ENCODE measurements around the gene MSI1. TPM values are rescaled to one million over a fixed set of nuclear protein-coding genes. Genes with fewer than 3 reads are reported as not detected.

MSI1 gene
- polyA plus RNA-seq, 4 donors = 0.54 to 10.8 (median 3.5) TPM

DNA sequence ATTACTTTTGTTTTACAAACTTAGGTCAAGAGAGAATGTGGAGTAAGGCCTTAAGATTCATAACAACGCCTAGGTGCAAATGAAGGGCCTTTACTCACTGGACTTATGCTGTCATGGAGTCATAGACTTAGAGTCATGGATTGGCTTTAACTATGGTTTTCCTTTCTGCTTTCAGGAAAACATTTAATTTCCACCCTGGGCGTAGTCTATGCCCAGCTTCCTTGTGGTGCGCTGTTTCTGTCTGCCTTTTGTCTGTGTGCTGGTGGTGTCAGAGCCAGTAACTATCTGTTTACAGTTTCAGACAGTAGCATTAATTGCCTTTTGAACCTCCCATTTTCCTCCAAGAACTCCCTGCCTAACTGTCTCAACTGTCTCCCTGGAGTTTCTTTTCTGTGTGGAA, 37.1 kb upstream of the MSI1 start:
- 63 to 85% (median 81%) methylated on average over 3 of the region's 3 CpGs for WGBS, 3 donors
- DNase-seq (no peak), FAIRE-seq (no peak)
- H3K36me3 ChIP-seq (ENCODE audit: control insufficient read depth in 3 of 3, insufficient read depth in 2 of 3, low read depth in 1 of 3, low read length in 3 of 3) = no peaks in the 10 kb centered on the region
- H3K9me3 ChIP-seq (ENCODE audit: control insufficient read depth in 2 of 2, insufficient read depth in 1 of 2, low read depth in 1 of 2, low read length in 1 of 2) = no peaks in the 10 kb centered on the region
- peaks cover 0 to 2% (median 0%) of the 10 kb centered on the region in 3 donors for H3K27me3 ChIP-seq (ENCODE audit: control insufficient read depth in 3 of 3, insufficient read depth in 3 of 3, low read length in 3 of 3)
- H3K4me1 ChIP-seq (ENCODE audit: control insufficient read depth in 3 of 3, insufficient read depth in 2 of 3, low read depth in 1 of 3, low read length in 2 of 3) = no peaks in the 10 kb centered on the region
- no peak overlapping the region for H3K27ac ChIP-seq (ENCODE audit: low read depth in 1 of 3, low read length in 2 of 3)
- H3K4me3 ChIP-seq (ENCODE audit: low read depth in 1 of 3, low read length in 3 of 3) = no peak overlapping the region

DNA sequence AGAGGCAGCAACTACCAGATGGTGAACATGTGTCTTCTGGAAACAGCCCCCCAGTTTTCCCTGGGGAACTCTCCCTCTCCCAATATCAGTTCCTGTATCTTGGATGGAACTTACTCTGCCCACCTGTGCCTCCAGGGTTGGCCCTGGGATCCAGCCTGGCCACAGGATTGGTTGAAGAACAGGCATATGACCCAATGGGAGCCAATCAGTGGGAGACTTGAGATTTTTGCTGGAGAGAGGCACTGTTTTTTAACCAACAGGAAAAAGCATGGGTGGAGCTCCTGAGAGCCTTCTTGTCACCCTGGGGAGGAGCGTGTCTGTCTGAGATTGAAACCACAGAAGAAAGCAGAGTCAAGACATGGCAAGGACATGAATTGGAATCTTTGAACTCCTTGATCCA, 35.3 kb upstream of the MSI1 start:
- 66 to 100% (median 80%) methylated on average over 1 of the region's 1 CpG for WGBS, 3 donors
- Histone ChIP-seq H3K27me3 (ENCODE audit: control insufficient read depth in 3 of 3, insufficient read depth in 3 of 3, low read length in 3 of 3) (peaks cover 0 to 4% (median 0%) of the 10 kb centered on the region in 3 donors), H3K36me3 (ENCODE audit: control insufficient read depth in 3 of 3, insufficient read depth in 2 of 3, low read depth in 1 of 3, low read length in 3 of 3) (no peaks in the 10 kb centered on the region), H3K27ac (ENCODE audit: low read depth in 1 of 3, low read length in 2 of 3) (no peak overlapping the region), H3K9me3 (ENCODE audit: control insufficient read depth in 2 of 2, insufficient read depth in 1 of 2, low read depth in 1 of 2, low read length in 1 of 2) (no peaks in the 10 kb centered on the region), H3K4me1 (ENCODE audit: control insufficient read depth in 3 of 3, insufficient read depth in 2 of 3, low read depth in 1 of 3, low read length in 2 of 3) (no peaks in the 10 kb centered on the region), H3K4me3 (ENCODE audit: low read depth in 1 of 3, low read length in 3 of 3) (no peak overlapping the region)
- no peak for FAIRE-seq
- DNase-seq = no peak

DNA sequence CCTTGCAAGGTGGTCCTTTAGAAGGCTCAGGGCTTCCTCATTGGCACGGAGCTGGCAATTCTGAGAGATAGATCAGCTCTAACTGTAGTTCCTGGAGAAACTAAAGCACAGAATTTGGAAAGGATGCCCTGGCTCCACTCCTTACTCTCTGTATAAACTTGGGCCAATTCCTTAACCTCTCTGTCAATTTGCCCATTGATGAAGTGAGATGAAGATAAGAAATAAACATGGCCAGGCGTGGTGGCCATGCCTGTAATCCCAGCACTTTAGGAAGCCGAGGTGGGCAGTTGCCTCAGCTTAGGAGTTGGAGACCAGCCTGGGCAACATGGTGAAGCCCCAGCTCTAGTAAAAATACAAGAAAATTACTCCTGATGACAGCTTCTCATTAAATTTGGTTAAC, 34.9 kb upstream of the MSI1 start:
- H3K9me3 ChIP-seq (ENCODE audit: control insufficient read depth in 2 of 2, insufficient read depth in 1 of 2, low read depth in 1 of 2, low read length in 1 of 2) = no peaks in the 10 kb centered on the region
- FAIRE-seq = no peak
- DNase-seq = no peak
- no peak overlapping the region for H3K27ac ChIP-seq (ENCODE audit: low read depth in 1 of 3, low read length in 2 of 3)
- WGBS, 3 donors = 75 to 80% (median 76%) methylated on average over 3 of the region's 3 CpGs
- H3K4me3 ChIP-seq (ENCODE audit: low read depth in 1 of 3, low read length in 3 of 3) = no peak overlapping the region
- no peaks in the 10 kb centered on the region for H3K4me1 ChIP-seq (ENCODE audit: control insufficient read depth in 3 of 3, insufficient read depth in 2 of 3, low read depth in 1 of 3, low read length in 2 of 3)
- no peaks in the 10 kb centered on the region for H3K36me3 ChIP-seq (ENCODE audit: control insufficient read depth in 3 of 3, insufficient read depth in 2 of 3, low read depth in 1 of 3, low read length in 3 of 3)
- peaks cover 0 to 4% (median 0%) of the 10 kb centered on the region in 3 donors for H3K27me3 ChIP-seq (ENCODE audit: control insufficient read depth in 3 of 3, insufficient read depth in 3 of 3, low read length in 3 of 3)

DNA sequence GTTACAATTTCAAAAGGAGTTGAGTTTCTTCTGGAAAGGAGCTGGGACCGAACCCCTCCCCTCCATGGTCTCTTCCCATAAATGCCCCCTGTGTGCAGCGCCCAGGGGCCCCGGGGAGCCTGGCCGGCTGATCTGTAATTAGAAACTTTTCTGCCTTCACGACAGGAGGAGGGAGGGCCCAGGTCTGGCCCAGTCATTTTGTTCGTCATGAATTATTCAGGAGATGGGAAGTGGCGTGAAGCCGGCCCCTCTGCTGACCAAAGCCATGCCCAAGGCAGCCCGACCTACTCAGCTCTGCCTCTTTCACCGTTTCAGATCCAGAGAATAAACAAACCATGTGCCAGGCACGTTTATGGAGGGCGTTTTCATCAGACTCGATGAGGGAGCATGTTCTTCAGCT, 33.3 kb upstream of the MSI1 start:
- H3K36me3 ChIP-seq (ENCODE audit: control insufficient read depth in 3 of 3, insufficient read depth in 2 of 3, low read depth in 1 of 3, low read length in 3 of 3) = no peaks in the 10 kb centered on the region
- WGBS, 3 donors = 40 to 57% (median 52%) methylated on average over 13 of the region's 13 CpGs
- H3K4me3 ChIP-seq (ENCODE audit: low read depth in 1 of 3, low read length in 3 of 3) = no peak overlapping the region
- DNase-seq = no peak
- FAIRE-seq = no peak
- H3K4me1 ChIP-seq (ENCODE audit: control insufficient read depth in 3 of 3, insufficient read depth in 2 of 3, low read depth in 1 of 3, low read length in 2 of 3) = peaks cover 0 to 4% (median 0%) of the 10 kb centered on the region in 3 donors
- H3K27ac ChIP-seq (ENCODE audit: low read depth in 1 of 3, low read length in 2 of 3) = no peak overlapping the region
- H3K27me3 ChIP-seq (ENCODE audit: control insufficient read depth in 3 of 3, insufficient read depth in 3 of 3, low read length in 3 of 3) = peaks cover 0 to 6% (median 4%) of the 10 kb centered on the region in 3 donors
- H3K9me3 ChIP-seq (ENCODE audit: control insufficient read depth in 2 of 2, insufficient read depth in 1 of 2, low read depth in 1 of 2, low read length in 1 of 2) = no peaks in the 10 kb centered on the region

DNA sequence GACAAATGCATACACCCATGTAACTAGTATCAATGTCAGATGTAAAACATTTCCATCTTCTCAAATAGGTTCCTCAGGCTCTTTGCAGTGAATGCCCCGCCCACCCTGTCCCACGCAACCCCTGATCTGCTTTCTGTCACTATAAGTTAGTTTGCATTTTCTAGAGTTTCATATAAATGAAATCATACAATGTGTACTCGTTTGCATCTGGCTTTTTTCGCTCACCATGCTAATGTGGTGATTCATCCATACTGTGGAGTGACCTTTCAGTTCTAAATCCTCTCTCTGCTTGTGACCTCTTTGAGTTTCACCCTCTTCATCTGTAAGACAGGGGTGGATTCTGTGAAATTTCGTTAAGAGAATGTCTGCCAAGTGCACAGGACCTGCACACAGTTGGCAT, 30.6 kb upstream of the MSI1 start:
- H3K36me3 ChIP-seq (ENCODE audit: control insufficient read depth in 3 of 3, insufficient read depth in 2 of 3, low read depth in 1 of 3, low read length in 3 of 3) = no peaks in the 10 kb centered on the region
- FAIRE-seq (no peak), DNase-seq (no peak)
- peaks cover 0 to 6% (median 4%) of the 10 kb centered on the region in 3 donors for H3K27me3 ChIP-seq (ENCODE audit: control insufficient read depth in 3 of 3, insufficient read depth in 3 of 3, low read length in 3 of 3)
- H3K27ac ChIP-seq (ENCODE audit: low read depth in 1 of 3, low read length in 2 of 3) = no peak overlapping the region
- H3K4me1 ChIP-seq (ENCODE audit: control insufficient read depth in 3 of 3, insufficient read depth in 2 of 3, low read depth in 1 of 3, low read length in 2 of 3) = peaks cover 0 to 4% (median 0%) of the 10 kb centered on the region in 3 donors
- 60 to 73% (median 65%) methylated on average over 5 of the region's 5 CpGs for WGBS, 3 donors
- no peaks in the 10 kb centered on the region for H3K9me3 ChIP-seq (ENCODE audit: control insufficient read depth in 2 of 2, insufficient read depth in 1 of 2, low read depth in 1 of 2, low read length in 1 of 2)
- H3K4me3 ChIP-seq (ENCODE audit: low read depth in 1 of 3, low read length in 3 of 3) = no peak overlapping the region

DNA sequence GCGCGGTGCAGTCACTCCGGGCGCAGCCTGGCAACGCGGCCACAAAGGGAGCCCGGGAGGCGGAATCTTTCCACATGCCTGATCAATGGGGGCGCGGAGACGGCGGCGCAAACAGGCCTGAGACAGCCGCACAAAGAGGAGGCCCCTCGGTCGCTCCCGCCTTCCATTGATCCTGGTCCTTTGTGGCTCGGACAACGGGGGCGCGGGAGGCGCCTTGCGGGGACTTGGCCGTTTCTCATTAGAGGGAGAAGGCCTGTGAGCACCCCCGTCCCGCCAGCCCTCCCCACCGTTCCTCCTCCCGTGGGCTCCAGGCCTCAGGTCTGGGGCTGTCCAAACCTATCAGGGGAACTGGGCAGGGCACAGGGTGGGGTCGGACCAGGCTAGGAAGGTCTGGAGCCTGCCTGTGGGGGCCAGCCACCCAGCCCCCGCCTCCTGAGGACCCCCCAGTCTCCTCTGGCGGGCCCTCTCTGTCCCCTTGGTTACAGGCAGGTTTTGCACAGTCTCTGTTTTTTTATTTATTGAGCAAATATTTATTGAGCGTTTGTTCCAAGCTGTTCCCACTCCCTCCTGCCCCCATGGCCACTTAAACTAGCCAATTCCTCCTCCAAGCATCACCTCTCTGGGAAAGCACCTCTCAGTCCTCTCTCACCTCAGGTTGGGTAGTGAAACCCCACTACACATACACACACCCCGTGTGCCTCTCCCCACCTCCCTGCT, 29.0 kb upstream of the MSI1 start:
- 62 to 76% (median 69%) methylated on average over 32 to 33 of the region's 33 CpGs for WGBS, 3 donors
- Histone ChIP-seq H3K9me3 (ENCODE audit: control insufficient read depth in 2 of 2, insufficient read depth in 1 of 2, low read depth in 1 of 2, low read length in 1 of 2) (no peaks in the 10 kb centered on the region), H3K4me3 (ENCODE audit: low read depth in 1 of 3, low read length in 3 of 3) (peak overlapping the region in 1 of 3 donors; percentile 22), H3K36me3 (ENCODE audit: control insufficient read depth in 3 of 3, insufficient read depth in 2 of 3, low read depth in 1 of 3, low read length in 3 of 3) (no peaks in the 10 kb centered on the region), H3K4me1 (ENCODE audit: control insufficient read depth in 3 of 3, insufficient read depth in 2 of 3, low read depth in 1 of 3, low read length in 2 of 3) (peaks cover 0 to 4% (median 0%) of the 10 kb centered on the region in 3 donors), H3K27me3 (ENCODE audit: control insufficient read depth in 3 of 3, insufficient read depth in 3 of 3, low read length in 3 of 3) (peaks cover 0 to 6% (median 2%) of the 10 kb centered on the region in 3 donors), H3K27ac (ENCODE audit: low read depth in 1 of 3, low read length in 2 of 3) (no peak overlapping the region)
- no peak for FAIRE-seq
- DNase-seq = no peak

DNA sequence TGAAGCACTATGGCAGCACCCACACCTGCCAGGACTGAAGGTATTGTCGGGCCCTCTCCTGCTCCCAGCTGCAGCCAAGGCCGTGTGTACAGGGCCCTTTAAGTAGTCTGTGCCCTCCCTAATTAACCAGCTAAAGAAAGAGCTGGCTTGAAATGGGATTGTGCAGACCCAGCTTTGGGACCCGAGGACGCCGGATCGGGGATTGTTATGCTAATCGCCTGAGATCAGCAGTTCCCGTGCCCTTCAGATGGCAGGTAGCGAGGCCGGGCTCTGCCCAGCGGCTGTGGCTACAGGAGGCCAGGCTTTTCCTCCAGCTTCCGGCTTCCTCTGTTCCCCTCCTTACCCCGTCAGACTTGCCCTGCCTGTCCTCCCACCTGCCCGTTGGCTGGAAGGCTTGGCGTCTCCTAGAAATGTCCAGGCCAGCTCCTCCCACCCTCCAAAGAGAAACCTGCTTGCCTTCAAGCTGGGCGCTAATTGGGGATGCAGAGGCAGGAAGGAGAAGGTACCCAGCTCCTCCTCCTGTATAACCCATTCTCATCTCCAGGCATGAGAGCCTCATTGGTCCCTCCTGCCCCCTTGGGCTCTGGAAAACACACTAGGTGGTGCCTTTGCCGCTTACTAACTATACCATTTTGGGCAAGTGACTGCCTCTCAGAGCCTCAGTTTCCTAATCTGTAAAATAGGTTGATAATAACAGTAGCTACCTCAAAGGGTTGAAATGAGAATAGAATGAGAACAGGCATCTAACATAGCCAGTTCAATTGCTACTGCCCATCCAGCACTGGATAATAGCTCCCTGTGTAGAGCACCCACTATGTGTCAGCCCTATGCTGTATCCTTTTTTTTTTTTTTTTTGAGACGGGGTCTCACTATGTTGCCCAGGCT, 25.8 kb upstream of the MSI1 start:
- WGBS, 3 donors = 18 to 25% (median 19%) methylated on average over 17 to 18 of the region's 18 CpGs
- H3K36me3 ChIP-seq (ENCODE audit: control insufficient read depth in 3 of 3, insufficient read depth in 2 of 3, low read depth in 1 of 3, low read length in 3 of 3) = no peaks in the 10 kb centered on the region
- no peak for FAIRE-seq
- H3K27ac ChIP-seq (ENCODE audit: low read depth in 1 of 3, low read length in 2 of 3) = peak overlapping the region in 2 of 3 donors; percentile 21 to 69
- peaks cover 0 to 4% (median 0%) of the 10 kb centered on the region in 3 donors for H3K4me1 ChIP-seq (ENCODE audit: control insufficient read depth in 3 of 3, insufficient read depth in 2 of 3, low read depth in 1 of 3, low read length in 2 of 3)
- H3K9me3 ChIP-seq (ENCODE audit: control insufficient read depth in 2 of 2, insufficient read depth in 1 of 2, low read depth in 1 of 2, low read length in 1 of 2) = no peaks in the 10 kb centered on the region
- H3K4me3 ChIP-seq (ENCODE audit: low read depth in 1 of 3, low read length in 3 of 3) = no peak overlapping the region
- H3K27me3 ChIP-seq (ENCODE audit: control insufficient read depth in 3 of 3, insufficient read depth in 3 of 3, low read length in 3 of 3) = peaks cover 0 to 6% (median under 1%) of the 10 kb centered on the region in 3 donors
- peak; percentile 68 to 74 for DNase-seq

DNA sequence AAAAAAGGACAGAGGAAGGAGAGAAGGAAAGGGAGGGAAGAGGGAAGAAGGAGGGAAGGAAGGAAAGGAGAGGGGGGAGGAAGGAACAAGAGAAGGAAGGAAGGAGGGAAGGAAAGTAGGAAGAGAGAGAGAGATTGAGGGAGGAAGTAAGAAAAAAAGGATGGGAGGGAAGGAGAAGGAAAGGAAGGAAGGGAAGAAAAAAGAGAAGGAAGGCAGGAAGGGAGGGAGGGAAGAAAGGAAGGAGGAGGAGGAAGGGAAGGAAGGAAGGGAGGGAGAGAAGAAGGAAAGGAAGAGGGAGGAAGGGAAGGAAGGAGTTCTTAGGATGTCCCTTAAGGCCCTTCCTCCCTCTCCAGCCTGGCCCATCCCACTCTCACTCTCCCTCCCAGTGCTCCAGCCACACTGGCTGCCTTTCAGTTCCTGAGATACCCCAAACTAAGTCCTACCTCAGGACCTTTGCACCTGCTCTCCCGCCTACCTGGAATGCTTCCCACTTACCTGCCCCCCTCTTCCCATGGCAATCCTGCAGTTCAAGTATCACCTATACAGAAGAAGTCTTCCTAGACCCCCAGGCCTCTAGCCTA, 21.7 kb upstream of the MSI1 start:
- 33 to 70% (median 53%) methylated on average over 1 of the region's 1 CpG for WGBS, 3 donors

More for the DNA sequence above, 21.7 kb upstream of the MSI1 start:
- peaks cover 0 to 2% (median 0%) of the 10 kb centered on the region in 3 donors for H3K27me3 ChIP-seq (ENCODE audit: control insufficient read depth in 3 of 3, insufficient read depth in 3 of 3, low read length in 3 of 3)
- no peak for FAIRE-seq
- no peak overlapping the region for H3K4me3 ChIP-seq (ENCODE audit: low read depth in 1 of 3, low read length in 3 of 3)
- H3K36me3 ChIP-seq (ENCODE audit: control insufficient read depth in 3 of 3, insufficient read depth in 2 of 3, low read depth in 1 of 3, low read length in 3 of 3) = no peaks in the 10 kb centered on the region
- H3K27ac ChIP-seq (ENCODE audit: low read depth in 1 of 3, low read length in 2 of 3) = no peak overlapping the region
- H3K4me1 ChIP-seq (ENCODE audit: control insufficient read depth in 3 of 3, insufficient read depth in 2 of 3, low read depth in 1 of 3, low read length in 2 of 3) = peaks cover 0 to 6% (median 0%) of the 10 kb centered on the region in 3 donors
- DNase-seq = no peak
- no peaks in the 10 kb centered on the region for H3K9me3 ChIP-seq (ENCODE audit: control insufficient read depth in 2 of 2, insufficient read depth in 1 of 2, low read depth in 1 of 2, low read length in 1 of 2)

All from small intestine (tissue), 7 donors.